Hepatocyte (in vitro differentiated cells): Measurements from ENCODE around the gene NR6A1. TPM values are rescaled to one million over a fixed set of nuclear protein-coding genes. Genes with fewer than 3 reads are reported as not detected.

ENCODE experiments used
- DNase-seq: peaks from one replicate; pipeline ENCODE4 v3.0.0-alpha.2; 2016; ENCODE audit warnings: low spot score
- H2AFZ ChIP-seq: fragments of 200-600 bp; sonication (generic); 2 replicates; pipeline ENCODE4 v1.6.0; 2016; ENCODE audit warnings: antibody characterized with exemption, mild to moderate bottlenecking
- H3K27ac ChIP-seq: fragments of 200-600 bp; sonication (generic); 2 replicates; pipeline ENCODE4 v1.5.1; 2016; ENCODE audit warnings: mild to moderate bottlenecking
- H3K27me3 ChIP-seq: fragments of 200-600 bp; sonication (generic); 2 replicates; pipeline ENCODE4 v1.6.1; 2016
- H3K36me3 ChIP-seq: fragments of 200-600 bp; sonication (generic); replicated peaks from 2 replicates; pipeline ENCODE4 v1.5.1; 2016; ENCODE audit warnings: low read depth; ENCODE audit not compliant: insufficient read depth
- H3K4me1 ChIP-seq: fragments of 200-600 bp; sonication (generic); 2 replicates; pipeline ENCODE4 v1.5.1; 2016; ENCODE audit warnings: mild to moderate bottlenecking, moderate library complexity; ENCODE audit not compliant: insufficient read depth
- H3K4me2 ChIP-seq: fragments of 200-600 bp; sonication (generic); 2 replicates; pipeline ENCODE4 v1.6.0; 2016
- H3K4me3 ChIP-seq: fragments of 200-600 bp; sonication (generic); 2 replicates; pipeline ENCODE4 v1.5.1; 2016; ENCODE audit warnings: mild to moderate bottlenecking
- H3K79me2 ChIP-seq: fragments of 200-600 bp; sonication (generic); 2 replicates; pipeline ENCODE4 v1.6.0; 2017; ENCODE audit warnings: mild to moderate bottlenecking
- H3K9me2 ChIP-seq: fragments of 200-600 bp; sonication (generic); replicated peaks from 2 replicates; pipeline ENCODE4 v1.6.0; 2017; ENCODE audit warnings: mild to moderate bottlenecking; ENCODE audit not compliant: insufficient read depth
- H3K9me3 ChIP-seq: fragments of 200-600 bp; sonication (generic); 2 replicates; pipeline ENCODE4 v1.5.1; 2016; ENCODE audit warnings: low read depth, mild to moderate bottlenecking
- H4K20me1 ChIP-seq: fragments of 200-600 bp; sonication (generic); 2 replicates; pipeline ENCODE4 v1.6.0; 2016; ENCODE audit warnings: mild to moderate bottlenecking; ENCODE audit not compliant: insufficient read depth, poor library complexity, severe bottlenecking
- EZH2 ChIP-seq: fragments of 200-600 bp; sonication (generic); IDR thresholded peaks from 2 replicates; pipeline ENCODE4 v1.6.1; 2016; ENCODE audit warnings: antibody characterized with exemption, mild to moderate bottlenecking, borderline replicate concordance
- EZH2phosphoT487 ChIP-seq: fragments of 200-600 bp; sonication (generic); IDR thresholded peaks from one replicate; pipeline ENCODE4 v1.6.1; 2018; ENCODE audit warnings: antibody characterized with exemption, mild to moderate bottlenecking, low read depth, moderate library complexity; ENCODE audit not compliant: unreplicated experiment, severe bottlenecking
- WGBS: methylation state at CpG from one replicate; pipeline ENCODE4 v1.1.6; 2016; ENCODE audit warnings: low lambda C conversion rate; ENCODE audit errors: missing lambda C conversion rate; 5-methylcytosine and 5-hydroxymethylcytosine counted together
- polyA plus RNA-seq: library from polyadenylated mRNA; unstranded; fragments of >200 nt; fragmentation: Nextera tagmentation; extraction: Ambion mirVana; gene quantifications from 2 replicates; pipeline ENCODE4 v1.2.1, GENCODE V29; 2016
- total RNA-seq: library from RNA; depleted of rRNA; stranded (reverse); fragments of >200 nt; gene quantifications from 2 replicates; pipeline ENCODE4 v1.2.3, GENCODE V29; 2014
- TF ChIP-seq, protein P1 (sequence below): fragments of 200-600 bp; sonication (generic); IDR thresholded peaks from 2 replicates; pipeline ENCODE4 v1.5.1; 2016; ENCODE audit warnings: antibody characterized with exemption, mild to moderate bottlenecking; ENCODE audit not compliant: poor library complexity

NR6A1 gene
- total and polyA plus RNA-seq, 2 experiments from 2014 or later, result 1.2 to 4.0 TPM

DNA sequence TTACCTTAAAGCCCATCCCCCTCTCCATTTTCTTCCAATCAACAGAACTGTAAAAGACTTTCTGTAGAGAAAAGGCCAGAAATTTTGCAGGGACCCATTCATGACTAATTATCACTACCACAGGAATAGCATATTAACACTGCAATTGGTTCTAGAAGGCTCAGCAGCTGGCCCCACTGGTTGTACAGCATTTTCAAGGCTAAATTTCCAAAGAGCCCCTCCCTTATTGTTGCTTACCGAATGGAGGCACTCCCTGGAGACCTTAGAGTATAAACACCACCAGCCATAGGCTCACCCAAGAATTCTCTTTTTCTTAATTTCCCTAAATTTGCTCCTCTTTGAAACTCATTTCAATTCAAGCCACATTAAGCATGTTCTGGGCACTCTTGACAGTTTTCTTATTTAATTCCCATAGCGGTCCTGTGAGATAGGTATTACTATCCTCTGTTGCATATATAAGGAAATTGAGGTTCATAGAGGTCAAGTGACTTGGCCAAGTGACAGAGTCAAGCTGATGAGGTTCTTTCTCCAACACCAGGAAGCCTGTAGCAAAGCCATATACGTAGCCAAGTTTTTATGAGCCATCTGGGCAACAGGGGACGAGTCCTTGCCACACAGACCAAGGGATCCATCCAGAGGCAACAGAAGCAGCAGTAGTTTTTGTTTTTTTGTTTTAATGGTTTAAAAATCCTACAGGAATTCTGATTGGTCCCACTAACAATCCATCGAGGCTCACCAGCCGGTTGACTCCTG lies 180.0 kb downstream of the NR6A1 start:
- Histone ChIP-seq H3K27ac (no peak overlapping the region), H3K36me3 (no peaks in the 10 kb centered on the region), H2AFZ (no peak overlapping the region), H3K79me2 (peaks cover 5% of the 10 kb centered on the region), H4K20me1 (no peaks in the 10 kb centered on the region), H3K27me3 (no peaks in the 10 kb centered on the region), H3K9me3 (no peaks in the 10 kb centered on the region), H3K4me2 (no peak overlapping the region), H3K9me2 (no peaks in the 10 kb centered on the region), H3K4me1 (peaks cover 29% of the 10 kb centered on the region), H3K4me3 (no peak overlapping the region)
- TF ChIP-seq EZH2, result no peak
- TF ChIP-seq EZH2phosphoT487, result no peak
- TF ChIP-seq, protein P1, sequence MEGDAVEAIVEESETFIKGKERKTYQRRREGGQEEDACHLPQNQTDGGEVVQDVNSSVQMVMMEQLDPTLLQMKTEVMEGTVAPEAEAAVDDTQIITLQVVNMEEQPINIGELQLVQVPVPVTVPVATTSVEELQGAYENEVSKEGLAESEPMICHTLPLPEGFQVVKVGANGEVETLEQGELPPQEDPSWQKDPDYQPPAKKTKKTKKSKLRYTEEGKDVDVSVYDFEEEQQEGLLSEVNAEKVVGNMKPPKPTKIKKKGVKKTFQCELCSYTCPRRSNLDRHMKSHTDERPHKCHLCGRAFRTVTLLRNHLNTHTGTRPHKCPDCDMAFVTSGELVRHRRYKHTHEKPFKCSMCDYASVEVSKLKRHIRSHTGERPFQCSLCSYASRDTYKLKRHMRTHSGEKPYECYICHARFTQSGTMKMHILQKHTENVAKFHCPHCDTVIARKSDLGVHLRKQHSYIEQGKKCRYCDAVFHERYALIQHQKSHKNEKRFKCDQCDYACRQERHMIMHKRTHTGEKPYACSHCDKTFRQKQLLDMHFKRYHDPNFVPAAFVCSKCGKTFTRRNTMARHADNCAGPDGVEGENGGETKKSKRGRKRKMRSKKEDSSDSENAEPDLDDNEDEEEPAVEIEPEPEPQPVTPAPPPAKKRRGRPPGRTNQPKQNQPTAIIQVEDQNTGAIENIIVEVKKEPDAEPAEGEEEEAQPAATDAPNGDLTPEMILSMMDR, result no peak
- DNase-seq, result no peak
- 85% methylated on average over 6 of the region's 6 CpGs for WGBS

DNA sequence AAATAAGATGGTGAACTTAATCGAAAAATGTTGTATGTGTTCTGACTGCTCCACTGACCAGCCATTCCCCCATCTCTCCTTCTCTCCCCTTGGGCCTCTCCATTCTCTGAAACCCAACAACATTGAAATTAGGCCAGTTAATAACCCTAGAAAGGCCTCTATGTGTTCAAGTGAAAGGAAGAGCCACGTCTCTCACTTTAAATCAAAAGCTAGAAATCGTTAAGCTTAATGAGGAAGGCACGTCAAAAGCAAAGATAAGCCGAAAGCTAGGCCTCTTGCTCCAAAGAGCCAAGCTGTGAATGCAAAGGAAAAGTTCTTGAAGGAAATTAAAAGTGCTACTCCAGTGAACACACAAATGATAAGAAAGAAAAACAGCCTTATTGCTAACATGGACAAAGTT lies 186.5 kb downstream of the NR6A1 start:
- no peak overlapping the region for H2AFZ ChIP-seq
- TF ChIP-seq EZH2 (no peak), EZH2phosphoT487 (no peak)
- TF ChIP-seq, protein P1, result no peak
- DNase-seq, result no peak

DNA sequence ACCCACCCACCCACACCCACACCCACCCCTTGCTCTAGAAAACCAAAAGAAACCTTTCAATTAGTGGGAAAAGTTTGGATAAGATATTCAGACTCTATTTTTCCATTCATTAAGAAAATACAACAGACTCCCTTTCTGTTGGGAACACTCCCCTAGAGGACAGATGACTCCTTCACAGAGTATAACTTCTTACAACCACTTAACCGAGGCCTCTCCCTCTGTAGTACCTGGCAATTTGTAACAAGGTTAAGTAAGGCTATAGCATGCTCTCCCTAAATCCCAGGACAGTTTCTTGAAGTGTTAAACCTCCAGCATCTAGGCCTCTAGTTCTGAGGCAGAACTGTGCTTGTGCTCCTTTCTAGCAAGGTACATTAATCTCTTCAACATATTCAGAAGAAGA lies 188.0 kb downstream of the NR6A1 start:
- H3K36me3 ChIP-seq, result no peaks in the 10 kb centered on the region
- no peak for TF ChIP-seq EZH2phosphoT487
- TF ChIP-seq EZH2, result no peak
- TF ChIP-seq, protein P1, result no peak

More for the DNA sequence above, 186.5 kb downstream of the NR6A1 start:
- no peak overlapping the region for H3K4me3 ChIP-seq
- no peaks in the 10 kb centered on the region for H4K20me1 ChIP-seq
- no peaks in the 10 kb centered on the region for H3K36me3 ChIP-seq
- no peak overlapping the region for H3K27ac ChIP-seq
- no peaks in the 10 kb centered on the region for H3K9me2 ChIP-seq
- H3K9me3 ChIP-seq, result no peaks in the 10 kb centered on the region
- no peaks in the 10 kb centered on the region for H3K27me3 ChIP-seq
- WGBS, result 60% methylated on average over 5 of the region's 5 CpGs
- no peaks in the 10 kb centered on the region for H3K4me1 ChIP-seq
- H3K79me2 ChIP-seq, result peaks cover 20% of the 10 kb centered on the region
- no peak overlapping the region for H3K4me2 ChIP-seq

More for the DNA sequence above, 188.0 kb downstream of the NR6A1 start:
- Histone ChIP-seq H3K4me2 (no peak overlapping the region), H3K9me3 (no peaks in the 10 kb centered on the region), H2AFZ (no peak overlapping the region), H3K79me2 (peaks cover 29% of the 10 kb centered on the region), H3K9me2 (no peaks in the 10 kb centered on the region), H4K20me1 (no peaks in the 10 kb centered on the region), H3K27me3 (no peaks in the 10 kb centered on the region), H3K4me3 (no peak overlapping the region), H3K4me1 (no peaks in the 10 kb centered on the region), H3K27ac (no peak overlapping the region)
- DNase-seq, result no peak
- 68% methylated on average over 1 of the region's 1 CpG for WGBS
